GM21786 (cell line): Measurements from ENCODE around the gene GALNT10.

Experiments used
- ATAC-seq: cut with Tn5 transposase; IDR thresholded peaks from one replicate; pipeline ENCODE4 v1.9.1; 2021; ENCODE audit not compliant: unreplicated experiment

Gene GALNT10

DNA sequence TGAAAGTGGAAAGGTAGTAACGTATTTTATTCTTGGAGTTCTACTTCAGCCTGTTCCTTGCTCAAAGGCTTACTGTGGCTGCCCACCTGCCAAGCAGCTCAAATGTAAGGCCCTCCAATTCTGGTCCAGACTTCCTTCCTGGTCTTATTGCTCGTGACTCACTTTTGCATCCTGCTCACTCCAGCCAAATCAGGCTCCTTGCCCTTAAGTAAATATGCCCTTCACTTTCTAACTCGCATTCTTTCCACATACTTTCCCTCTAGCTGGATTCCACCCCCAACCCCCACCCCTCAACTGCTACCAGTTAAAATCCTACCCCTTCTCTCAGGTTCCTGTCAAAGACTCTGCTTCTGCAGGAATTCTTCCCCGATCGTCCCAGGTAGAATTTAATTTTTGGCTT is 96.6 kb downstream of the GALNT10 start:
- no peak for ATAC-seq

DNA sequence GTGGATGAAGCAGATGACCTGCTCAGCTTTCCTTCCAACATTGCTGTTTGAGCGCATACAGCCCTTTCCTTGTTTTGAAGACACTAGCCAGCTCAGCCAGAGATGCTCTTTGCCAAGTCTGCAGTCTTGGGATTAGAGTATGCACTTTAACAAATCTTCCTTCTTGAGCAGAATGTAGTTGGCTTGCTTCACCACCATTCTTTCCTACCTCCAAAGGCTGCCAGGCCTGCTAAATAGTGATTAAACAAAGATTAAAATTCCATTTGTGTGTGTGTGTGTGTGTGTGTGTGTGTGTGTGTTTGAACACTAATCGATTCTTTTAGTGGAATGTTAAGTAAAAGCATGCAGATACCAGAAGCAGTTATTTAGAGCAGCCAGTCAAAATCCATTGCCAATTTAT is 97.6 kb downstream of the GALNT10 start:
- ATAC-seq: no peak

- no peak for ATAC-seq
Observed at GRCh38 chr5:154291917-154292316, 101.4 kb downstream of the GALNT10 start.

GRCh38 chr5:154293219-154293618 is 102.7 kb downstream of the GALNT10 start:
- no peak for ATAC-seq

DNA sequence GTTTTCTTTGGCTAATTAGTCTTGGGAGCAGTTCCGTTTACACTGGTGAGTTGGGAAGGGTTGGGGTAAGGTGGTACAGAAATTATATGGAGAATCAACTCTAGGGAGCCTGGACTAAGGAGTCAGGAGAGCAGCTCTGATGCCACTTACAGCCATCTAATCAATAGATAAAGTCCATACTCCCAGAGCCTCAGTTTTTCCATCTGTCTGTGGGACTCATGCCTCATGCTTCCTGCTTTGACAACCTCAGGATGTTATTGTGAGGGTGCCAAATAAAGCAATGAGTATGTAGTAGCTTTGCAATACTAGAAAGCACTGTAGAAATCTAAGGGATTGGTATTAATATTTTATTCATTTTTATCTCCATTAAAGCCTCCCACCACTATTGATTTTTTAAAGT is 105.0 kb downstream of the GALNT10 start:
- no peak for ATAC-seq

DNA sequence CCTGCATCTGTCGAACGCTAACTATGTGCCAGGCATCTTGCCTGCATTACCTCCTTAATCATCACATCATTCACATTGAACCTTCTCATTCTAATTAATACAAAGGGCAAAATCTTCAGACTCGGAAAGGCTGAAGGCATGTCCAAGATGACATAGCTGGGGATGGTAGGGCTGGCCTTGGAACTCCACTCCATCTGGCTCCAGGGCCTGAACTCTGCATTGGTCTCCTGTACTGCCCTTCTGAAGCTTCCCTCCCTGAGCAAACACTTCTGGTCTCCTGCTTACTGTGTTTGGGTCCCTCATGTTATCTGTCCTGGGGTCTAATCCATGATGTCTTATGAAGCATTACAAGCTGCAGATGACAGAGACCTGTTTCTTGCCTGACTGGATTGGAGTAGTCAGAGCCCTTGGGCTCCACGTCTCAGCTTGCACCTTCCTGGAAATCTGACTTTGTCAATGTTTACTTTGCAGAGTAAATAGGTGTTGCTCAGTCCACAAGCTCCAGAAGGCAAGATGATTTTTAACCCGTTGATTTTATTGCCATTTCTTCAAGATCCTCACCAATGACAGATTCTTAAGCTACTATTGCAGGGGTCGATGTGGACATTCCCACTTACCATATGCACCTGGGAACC is 106.1 kb downstream of the GALNT10 start:
- no peak for ATAC-seq

- no peak for ATAC-seq
Observed at GRCh38 chr5:154298065-154298464, 107.5 kb downstream of the GALNT10 start.

DNA sequence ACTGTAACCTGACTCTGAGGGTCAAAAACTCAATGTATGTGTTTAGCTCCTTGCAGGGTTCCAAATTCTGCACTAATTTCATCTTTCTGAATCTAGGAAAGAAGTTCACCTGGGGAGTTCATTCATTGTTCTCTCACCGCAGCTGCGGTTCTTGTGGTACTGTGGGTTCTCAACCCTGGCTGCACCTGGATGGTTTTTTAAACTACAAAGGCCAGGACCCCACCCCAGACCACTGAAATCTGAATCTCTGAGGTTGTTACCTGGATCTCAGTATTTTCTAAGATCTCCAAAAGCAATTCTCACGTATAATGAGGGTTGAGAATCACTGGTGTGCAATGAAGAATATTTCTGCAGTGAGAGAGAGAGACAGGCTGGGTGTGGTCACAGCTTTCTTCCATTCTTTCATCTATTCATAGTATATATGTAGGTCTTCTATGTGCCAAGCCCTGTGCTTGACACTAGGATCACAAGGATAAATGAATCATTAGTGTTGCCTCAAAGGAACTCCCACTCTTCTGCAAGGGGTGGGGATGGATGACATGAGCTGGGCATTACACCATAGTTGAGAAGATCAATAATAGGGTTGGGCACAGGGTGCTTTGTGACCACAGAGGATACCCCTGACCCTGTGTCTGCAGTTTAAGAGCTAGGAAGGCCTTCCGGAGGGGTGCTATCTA is 109.8 kb downstream of the GALNT10 start:
- no peak for ATAC-seq

- no peak for ATAC-seq
Observed at GRCh38 chr5:154301726-154302125, 111.2 kb downstream of the GALNT10 start.

DNA sequence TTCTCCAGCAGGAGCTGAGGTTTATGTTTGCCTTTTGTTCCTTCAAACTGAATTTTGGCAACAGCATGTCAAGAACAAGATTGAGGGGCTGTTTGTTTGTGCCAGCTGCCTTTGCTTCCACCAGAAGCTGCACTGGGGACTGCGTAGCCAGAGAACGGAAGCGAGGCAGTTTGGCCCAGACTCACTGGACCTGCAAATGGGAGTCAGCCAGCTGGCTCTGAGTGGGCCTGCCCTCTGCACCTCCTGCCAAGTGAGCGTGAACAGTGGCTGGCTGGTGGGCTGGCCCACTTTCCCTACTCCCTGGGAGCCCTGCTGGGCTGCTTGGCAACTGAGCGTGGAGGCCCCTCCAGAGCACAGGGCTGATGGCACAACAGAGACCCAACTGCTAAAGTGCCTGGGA is 111.6 kb downstream of the GALNT10 start:
- no peak for ATAC-seq

GRCh38 chr5:154303133-154303532 is 112.6 kb downstream of the GALNT10 start:
- ATAC-seq: no peak

DNA sequence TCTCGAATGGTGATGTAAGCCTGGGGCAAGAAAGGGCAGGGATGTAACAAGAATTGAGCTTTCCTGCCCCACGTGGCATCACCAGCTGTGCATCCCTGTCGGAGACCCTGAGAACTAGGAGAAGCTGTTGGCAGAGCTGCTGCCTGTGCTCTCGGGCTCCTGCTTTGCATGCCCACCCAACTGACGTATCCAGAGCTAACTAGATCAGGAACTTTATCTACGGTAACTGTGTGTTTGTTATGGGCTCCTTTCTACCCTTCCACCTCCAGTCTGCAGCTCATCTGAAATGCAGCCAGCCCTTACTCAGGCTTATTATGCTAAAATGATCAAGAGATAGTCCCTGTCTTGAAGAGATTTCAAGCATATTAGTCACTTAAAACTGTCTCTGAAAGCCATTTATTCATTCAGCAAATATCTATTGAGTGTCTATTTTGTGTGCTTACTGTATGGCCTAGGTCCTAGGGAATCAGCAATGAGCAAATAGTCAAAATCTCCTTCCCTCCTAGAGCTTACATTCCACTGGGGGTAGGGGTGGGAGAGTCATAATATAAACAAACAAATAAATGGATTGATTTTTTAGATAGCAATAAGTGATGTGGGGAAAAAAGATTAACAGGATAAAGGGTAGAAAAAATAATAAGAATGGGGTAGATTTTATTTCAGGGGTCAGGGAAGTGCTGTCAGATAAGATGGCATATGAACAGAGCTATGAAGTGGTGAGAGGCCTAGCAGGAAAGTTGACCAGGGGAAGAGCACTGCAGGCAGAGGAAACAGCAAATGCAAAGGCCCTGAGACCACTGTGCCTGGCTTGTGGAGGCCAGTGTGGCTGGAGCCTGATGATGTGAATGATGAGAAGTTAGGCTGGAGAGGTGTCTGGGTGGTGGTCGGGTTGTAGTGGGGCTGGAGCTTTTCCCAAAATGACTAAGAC is 118.2 kb downstream of the GALNT10 start:
- ATAC-seq: no peak

DNA sequence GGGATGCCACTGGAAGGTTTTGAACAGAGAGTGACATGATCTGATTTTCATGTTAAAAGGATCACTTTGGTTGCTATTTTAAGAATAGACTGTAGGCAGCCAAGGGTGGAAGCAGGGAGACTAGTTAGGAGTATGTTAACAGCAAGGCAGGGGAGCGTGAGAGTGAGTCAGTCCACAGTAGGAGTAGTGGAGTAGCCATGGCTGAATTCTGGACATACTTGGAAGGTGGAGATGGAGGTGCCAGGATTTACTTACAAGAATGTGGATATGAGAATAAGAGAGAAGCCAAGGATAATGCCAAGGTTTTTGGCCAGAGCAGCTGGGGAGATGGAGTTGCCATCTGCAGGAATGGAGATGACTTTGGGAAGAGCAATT is 118.8 kb downstream of the GALNT10 start:
- no peak for ATAC-seq

- ATAC-seq: no peak
Observed at GRCh38 chr5:154309805-154310204, 119.3 kb downstream of the GALNT10 start.

GRCh38 chr5:154311362-154311761 is 120.8 kb downstream of the GALNT10 start:
- peak; percentile 51 for ATAC-seq

DNA sequence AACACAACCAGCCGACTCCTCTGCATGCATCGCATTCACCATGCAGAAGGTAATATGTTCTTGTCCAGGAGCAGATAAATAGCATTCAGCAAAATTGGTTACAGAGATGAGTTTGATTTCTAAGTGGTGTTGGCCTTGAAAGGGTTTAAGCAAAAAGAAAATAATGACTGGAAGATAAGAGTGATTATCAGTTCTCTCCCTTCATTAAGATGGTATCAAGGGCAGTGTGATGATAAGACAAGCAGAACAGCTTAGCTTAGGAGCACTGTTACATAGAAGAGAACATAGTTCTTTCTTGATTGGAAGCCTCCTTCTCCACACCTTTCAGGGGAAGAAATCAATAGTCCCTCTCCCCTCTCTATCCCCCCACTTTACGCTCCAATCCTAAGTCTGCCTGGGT is 121.5 kb downstream of the GALNT10 start:
- no peak for ATAC-seq

DNA sequence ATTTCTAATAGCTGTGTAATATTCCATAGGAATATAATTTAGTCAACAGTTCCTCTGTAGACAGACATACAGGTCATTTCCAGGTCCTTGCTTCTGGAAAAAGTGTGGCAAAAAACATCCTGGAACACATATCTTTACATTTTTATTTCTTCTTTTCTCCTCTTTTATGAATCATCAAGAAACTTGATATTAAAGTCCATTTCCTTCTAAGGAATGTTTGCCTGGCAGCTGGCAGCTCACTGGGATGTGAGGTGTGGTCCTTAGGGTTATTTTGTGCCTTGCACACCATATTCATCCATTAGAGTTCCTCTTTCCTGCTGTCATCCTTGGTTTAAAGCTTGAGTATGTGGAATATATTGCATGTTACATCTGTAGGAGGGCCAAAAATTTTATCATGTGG is 122.0 kb downstream of the GALNT10 start:
- ATAC-seq: no peak

GRCh38 chr5:154313360-154314017 is 123.0 kb downstream of the GALNT10 start:
- ATAC-seq: peak; percentile 50

GRCh38 chr5:154315196-154315595 is 124.7 kb downstream of the GALNT10 start:
- no peak for ATAC-seq

DNA sequence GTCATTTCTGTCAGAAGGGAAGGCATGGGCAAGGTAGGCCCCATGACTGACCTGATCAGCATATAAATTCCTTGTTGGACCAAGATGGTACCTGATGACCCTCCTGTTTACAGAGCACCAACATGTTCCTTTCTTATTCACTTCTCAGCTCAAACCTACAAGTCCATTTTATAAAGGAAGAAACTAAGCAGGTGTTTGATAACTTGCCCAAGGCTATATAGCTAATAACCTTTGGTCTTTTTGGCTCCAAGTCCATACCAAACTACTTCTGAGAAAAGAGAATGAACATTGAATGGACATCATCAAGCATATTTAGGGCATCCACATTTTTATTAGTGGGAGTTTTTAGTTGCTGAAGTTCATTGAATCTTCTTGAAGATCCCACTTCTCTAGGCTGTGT is 125.2 kb downstream of the GALNT10 start:
- ATAC-seq: no peak

DNA sequence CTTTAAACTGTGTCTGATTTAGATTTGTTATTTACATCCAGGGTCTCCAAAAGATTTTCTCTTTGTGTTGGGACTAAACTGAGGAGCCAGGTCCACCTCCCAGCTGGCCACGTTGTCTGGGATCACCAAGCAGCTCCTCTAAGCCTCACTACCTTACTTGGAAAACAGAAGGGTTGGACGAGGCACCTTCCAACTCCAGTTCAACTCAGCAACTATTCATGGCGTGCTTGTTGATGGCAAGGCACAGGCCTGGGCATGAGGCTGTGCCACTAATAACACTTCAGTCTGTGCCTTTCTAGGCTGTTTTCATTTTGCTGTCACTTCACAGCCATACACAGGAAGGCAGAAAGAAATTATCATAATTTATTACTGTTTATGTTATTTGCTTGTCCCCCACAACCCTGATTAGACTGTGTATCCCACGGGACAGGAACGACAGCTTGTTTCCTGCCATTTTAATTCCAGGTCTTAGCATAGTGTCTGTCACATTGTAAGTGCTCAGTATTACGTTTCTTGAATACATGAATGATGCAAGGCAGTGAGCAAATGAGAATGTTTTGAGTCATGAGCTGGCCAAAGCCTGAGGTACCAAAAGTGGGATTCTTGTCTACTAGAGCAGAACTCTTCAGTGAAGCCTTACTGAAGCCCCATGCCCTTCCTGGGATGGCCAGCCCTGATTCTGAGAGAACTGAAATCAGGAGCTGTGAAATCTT is 125.8 kb downstream of the GALNT10 start:
- ATAC-seq: no peak
